ENCODE results near the gene TNNI2.

- TF ChIP-seq EZH2 (IDR thresholded peaks at IDR 0.05; ENCODE audit: low read length, unreplicated experiment): no peak
- no peak for TF ChIP-seq CTCF (conservative IDR thresholded peaks at IDR 0.05; ENCODE audit: low read depth, low read length)
These were observed 26.0 kb upstream of the TNNI2 start for GRCh38 chr11:1812801-1813200.

All from PC-3 (cell line).